ENCODE measurements around the gene SAXO1. TPM values are rescaled to one million over a fixed set of nuclear protein-coding genes. Genes with fewer than 3 reads are reported as not detected.

SAXO1 gene
- total and polyA plus RNA-seq, 4 donors: under 0.01 to 0.05 (median 0.01) TPM; not detected in 1

GRCh38 chr9:18920141-18921084 lies 112.6 kb downstream of the SAXO1 start:
- no peak overlapping the region for H3K4me3 ChIP-seq (ENCODE audit: low read depth in 1 of 3, low read length in 3 of 3)
- TF ChIP-seq HNF4A (conservative IDR thresholded peaks at IDR 0.05) (no peak), FOXA1 (IDR thresholded peaks at IDR 0.05) (no peak), REST (IDR thresholded peaks at IDR 0.05) (no peak), JUND (IDR thresholded peaks at IDR 0.05) (no peak), TAF1 (conservative IDR thresholded peaks at IDR 0.05) (no peak), ZBTB33 (IDR thresholded peaks at IDR 0.05) (no peak), ATF3 (IDR thresholded peaks at IDR 0.05) (no peak), FOXA2 (IDR thresholded peaks at IDR 0.05) (no peak), RXRA (IDR thresholded peaks at IDR 0.05) (no peak), GABPA (IDR thresholded peaks at IDR 0.05 in 1 of 2, conservative IDR thresholded peaks at IDR 0.05 in 1 of 2) (no peak), MAX (IDR thresholded peaks at IDR 0.05) (no peak), YY1 (IDR thresholded peaks at IDR 0.05) (no peak), EGR1 (IDR thresholded peaks at IDR 0.05; ENCODE audit: low read depth in 2 of 2) (no peak), HNF4G (IDR thresholded peaks at IDR 0.05) (no peak), RAD21 (IDR thresholded peaks at IDR 0.05) (no peak), SP1 (IDR thresholded peaks at IDR 0.05) (no peak), CTCF (IDR thresholded peaks at IDR 0.05; ENCODE audit: low read depth, low read length, missing input control) (no peak), NR2F2 (IDR thresholded peaks at IDR 0.05) (no peak)
- H3K4me1 ChIP-seq (ENCODE audit: control insufficient read depth in 4 of 4, insufficient read depth in 4 of 4, low read length in 3 of 4): no peaks in the 10 kb centered on the region
- no peaks in the 10 kb centered on the region for H3K27me3 ChIP-seq (ENCODE audit: control insufficient read depth in 4 of 4, insufficient read depth in 4 of 4, low read length in 3 of 4)
- no peak overlapping the region for H3K27ac ChIP-seq (ENCODE audit: low read depth in 1 of 2, low read length in 2 of 2)
- no peaks in the 10 kb centered on the region for H3K36me3 ChIP-seq (ENCODE audit: control insufficient read depth in 4 of 4, insufficient read depth in 3 of 4, low read depth in 1 of 4, low read length in 3 of 4)
- no peak for DNase-seq (ENCODE audit: low spot score)
- no peaks in the 10 kb centered on the region for H3K9me3 ChIP-seq (ENCODE audit: control insufficient read depth in 4 of 4, low read length in 3 of 4)
- WGBS: 67% methylated on average over 4 of the region's 4 CpGs
- H3K9ac ChIP-seq (ENCODE audit: low read depth in 1 of 2, low read length in 2 of 2): no peak overlapping the region
